NCI-H2107 (cell line): ENCODE results near the gene PCA3.
A peak's percentile ranks its signal among the peaks of the same experiment; 100 is the strongest.
"Not testable (repeated sequence)": the region's sequence is repeated elsewhere in the genome, so short reads cannot be mapped to it uniquely, and the experiment has no call there.

Experiments used
- DNase-seq: peaks from one replicate; lab custom pipeline; 2025; lab: John Stamatoyannopoulos, UW

PCA3 gene

GRCh38 chr9:76764138-76764537 lies at the start of gene PCA3:
PCA3 (plus strand) TSS chr9:76764438.
- no peak for DNase-seq

GRCh38 chr9:76716085-76716672 lies 48.1 kb upstream of the PCA3 start:
- no peak for DNase-seq

GRCh38 chr9:76717176-76717575 lies 47.1 kb upstream of the PCA3 start:
- no peak for DNase-seq

GRCh38 chr9:76717613-76718012 lies 46.6 kb upstream of the PCA3 start:
- DNase-seq: no peak

- no peak for DNase-seq
Observed at GRCh38 chr9:76718166-76718565, 46.1 kb upstream of the PCA3 start.

GRCh38 chr9:76720245-76720644 lies 44.0 kb upstream of the PCA3 start:
- DNase-seq: no peak

GRCh38 chr9:76725011-76725546 lies 39.2 kb upstream of the PCA3 start:
- no peak for DNase-seq

- DNase-seq: no peak
Observed at GRCh38 chr9:76725885-76726284, 38.4 kb upstream of the PCA3 start.

GRCh38 chr9:76729116-76729515 lies 35.1 kb upstream of the PCA3 start:
- DNase-seq: no peak

- DNase-seq: no peak
Observed at GRCh38 chr9:76729980-76730737, 34.1 kb upstream of the PCA3 start.

- DNase-seq: no peak
Observed at GRCh38 chr9:76730801-76731200, 33.4 kb upstream of the PCA3 start.

GRCh38 chr9:76732341-76732958 lies 31.8 kb upstream of the PCA3 start:
- no peak for DNase-seq

GRCh38 chr9:76733096-76733495 lies 31.1 kb upstream of the PCA3 start:
- DNase-seq: no peak

- DNase-seq: no peak
Observed at GRCh38 chr9:76734716-76735115, 29.5 kb upstream of the PCA3 start.

GRCh38 chr9:76737154-76737902 lies 26.9 kb upstream of the PCA3 start:
- no peak for DNase-seq

GRCh38 chr9:76738402-76738801 lies 25.8 kb upstream of the PCA3 start:
- no peak for DNase-seq

GRCh38 chr9:76741524-76741923 lies 22.7 kb upstream of the PCA3 start:
- DNase-seq: no peak

- DNase-seq: not testable (repeated sequence)
Observed at GRCh38 chr9:76742890-76743289, 21.3 kb upstream of the PCA3 start.

GRCh38 chr9:76743931-76744330 lies 20.3 kb upstream of the PCA3 start:
- no peak for DNase-seq

GRCh38 chr9:76744336-76744735 lies 19.9 kb upstream of the PCA3 start:
- DNase-seq: no peak

- no peak for DNase-seq
Observed at GRCh38 chr9:76751001-76751400, 13.2 kb upstream of the PCA3 start.

GRCh38 chr9:76756268-76756640 lies 8.0 kb upstream of the PCA3 start:
- peak; percentile 79 for DNase-seq
